GM13977 (cell line): ENCODE data around the gene PHF24.

Experiments
- DNase-seq: peaks from one replicate; pipeline ENCODE4 v3.0.0; 2012; ENCODE audit warnings: low spot score
- in situ Hi-C: fragments of 300-500 bp; cut with MboI; formaldehyde crosslinking; loops from one replicate; pipeline ENCODE4 v1.12.0; 2022; ENCODE audit warnings: low sequenced_read_pairs, low pct_unique_long_range_greater_than_20kb, mixed read lengths, inconsistent platforms; ENCODE audit not compliant: unreplicated experiment
- TF ChIP-seq, protein P1 (sequence below): IDR thresholded peaks from 2 replicates; pipeline ENCODE4 v1.5.1; 2012; ENCODE audit warnings: mild to moderate bottlenecking, control low read depth; ENCODE audit not compliant: insufficient read depth; ENCODE audit errors: extremely low read depth, missing control alignments

The PHF24 gene

DNA sequence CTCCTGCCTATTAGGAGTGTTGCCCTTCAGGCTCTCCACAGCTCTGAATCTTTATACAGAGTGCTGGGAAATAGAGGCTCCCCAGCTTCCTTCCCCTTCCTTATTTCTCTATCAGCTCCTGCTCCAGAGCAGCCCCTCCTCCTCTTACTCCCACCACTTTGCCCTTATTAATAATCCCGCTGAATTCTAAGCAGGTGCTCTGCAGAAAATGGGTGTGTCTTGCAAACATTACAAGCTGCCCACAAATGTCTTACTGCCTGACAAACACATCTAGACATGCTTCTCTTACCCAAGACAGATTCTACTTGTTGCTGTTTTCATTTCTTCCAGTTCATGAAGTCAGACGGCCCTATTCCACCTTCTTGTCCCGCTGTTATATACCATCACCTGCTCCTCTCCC is 6.4 kb downstream of the PHF24 start:
- in situ Hi-C loops: no loop called here
- TF ChIP-seq, protein P1, sequence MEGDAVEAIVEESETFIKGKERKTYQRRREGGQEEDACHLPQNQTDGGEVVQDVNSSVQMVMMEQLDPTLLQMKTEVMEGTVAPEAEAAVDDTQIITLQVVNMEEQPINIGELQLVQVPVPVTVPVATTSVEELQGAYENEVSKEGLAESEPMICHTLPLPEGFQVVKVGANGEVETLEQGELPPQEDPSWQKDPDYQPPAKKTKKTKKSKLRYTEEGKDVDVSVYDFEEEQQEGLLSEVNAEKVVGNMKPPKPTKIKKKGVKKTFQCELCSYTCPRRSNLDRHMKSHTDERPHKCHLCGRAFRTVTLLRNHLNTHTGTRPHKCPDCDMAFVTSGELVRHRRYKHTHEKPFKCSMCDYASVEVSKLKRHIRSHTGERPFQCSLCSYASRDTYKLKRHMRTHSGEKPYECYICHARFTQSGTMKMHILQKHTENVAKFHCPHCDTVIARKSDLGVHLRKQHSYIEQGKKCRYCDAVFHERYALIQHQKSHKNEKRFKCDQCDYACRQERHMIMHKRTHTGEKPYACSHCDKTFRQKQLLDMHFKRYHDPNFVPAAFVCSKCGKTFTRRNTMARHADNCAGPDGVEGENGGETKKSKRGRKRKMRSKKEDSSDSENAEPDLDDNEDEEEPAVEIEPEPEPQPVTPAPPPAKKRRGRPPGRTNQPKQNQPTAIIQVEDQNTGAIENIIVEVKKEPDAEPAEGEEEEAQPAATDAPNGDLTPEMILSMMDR: no peak
- no peak for DNase-seq

DNA sequence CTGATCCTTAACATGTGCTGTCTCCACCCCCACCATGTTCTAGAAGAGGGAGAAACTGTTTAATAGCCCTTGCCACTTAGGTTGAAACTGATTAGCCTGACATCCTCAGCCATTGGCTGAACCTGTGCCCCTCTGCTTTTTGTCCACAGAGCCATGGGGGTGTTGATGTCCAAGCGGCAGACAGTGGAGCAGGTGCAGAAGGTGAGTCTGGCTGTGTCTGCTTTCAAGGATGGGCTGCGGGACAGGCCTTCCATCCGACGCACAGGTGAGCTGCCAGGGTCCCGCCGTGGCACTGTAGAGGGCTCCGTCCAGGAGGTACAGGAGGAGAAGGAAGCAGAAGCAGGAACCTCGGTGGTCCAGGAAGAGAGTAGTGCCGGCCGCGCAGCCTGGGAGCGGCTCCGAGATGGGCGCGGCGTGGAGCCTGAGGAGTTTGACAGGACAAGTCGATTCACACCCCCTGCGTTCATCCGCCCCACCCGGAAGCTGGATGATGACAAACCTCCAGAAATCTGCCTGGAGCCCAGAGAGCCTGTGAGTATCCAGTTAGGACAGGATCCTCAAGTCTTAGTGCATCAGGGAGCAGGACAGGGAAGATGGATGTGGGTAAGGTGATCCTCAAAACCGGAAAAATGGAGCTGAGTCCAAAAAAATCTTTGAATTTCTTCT is 13.2 kb downstream of the PHF24 start:
- in situ Hi-C loops: no loop called here
- TF ChIP-seq, protein P1: no peak

DNA sequence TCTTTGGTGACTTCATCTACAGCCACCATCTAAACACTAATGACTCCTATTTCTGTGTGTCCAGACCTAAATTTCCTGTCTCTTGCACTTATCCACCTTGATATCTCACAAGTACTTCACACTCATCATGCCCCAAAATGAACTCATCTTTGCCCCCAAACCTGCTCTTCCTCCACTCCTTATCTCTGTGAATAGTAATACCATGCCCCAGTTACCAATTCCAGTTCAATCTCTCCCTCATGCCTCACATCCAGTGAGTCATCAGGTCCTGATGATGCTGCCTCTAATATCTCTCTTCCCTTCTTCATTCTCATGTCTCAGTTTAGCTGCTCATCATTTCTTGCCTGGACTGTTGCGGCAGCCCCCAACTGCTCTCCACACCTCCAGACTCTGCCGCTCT is 16.6 kb downstream of the PHF24 start:
- in situ Hi-C loops: no loop called here
- TF ChIP-seq, protein P1: no peak
- no peak for DNase-seq

More for the DNA sequence above, 13.2 kb downstream of the PHF24 start:
- no peak for DNase-seq

DNA sequence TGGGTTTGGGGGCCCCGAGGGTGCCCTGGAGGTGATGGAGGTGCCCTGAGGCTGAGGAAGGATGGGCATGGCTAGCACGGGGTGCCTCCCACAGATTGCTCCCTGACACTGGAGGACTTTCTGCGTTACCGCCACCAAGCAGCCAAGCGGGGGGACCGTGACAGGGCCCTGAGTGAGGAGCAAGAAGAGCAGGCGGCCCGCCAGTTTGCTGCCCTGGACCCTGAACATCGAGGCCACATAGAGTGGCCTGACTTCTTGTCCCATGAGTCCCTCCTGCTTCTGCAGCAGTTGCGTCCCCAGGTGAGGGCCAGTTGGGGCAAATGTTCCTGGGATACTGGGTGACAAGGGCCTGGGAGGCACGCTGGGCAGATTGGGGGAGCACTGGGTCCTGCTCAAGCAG is 18.4 kb downstream of the PHF24 start:
- DNase-seq: no peak
- TF ChIP-seq, protein P1: no peak
- in situ Hi-C loops: no loop called here

DNA sequence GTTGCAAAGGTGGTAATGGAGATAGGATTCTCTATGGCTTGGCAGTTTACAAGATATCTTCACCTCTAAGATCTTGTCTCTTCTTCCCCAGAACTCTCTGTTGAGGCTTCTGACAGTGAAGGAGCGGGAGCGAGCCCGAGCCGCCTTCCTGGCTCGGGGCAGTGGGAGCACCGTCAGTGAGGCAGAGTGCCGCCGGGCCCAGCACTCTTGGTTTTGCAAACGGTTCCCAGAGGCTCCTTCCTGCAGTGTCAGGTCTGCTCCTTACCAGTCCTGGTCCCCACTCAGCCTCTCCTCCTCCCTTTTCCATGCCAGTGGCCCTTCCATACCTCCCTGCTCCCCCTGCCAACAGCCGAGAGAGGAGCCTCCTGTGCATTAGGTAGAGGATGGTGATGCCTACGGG is 18.9 kb downstream of the PHF24 start:
- TF ChIP-seq, protein P1: no peak
- in situ Hi-C loops: no loop called here
- no peak for DNase-seq

DNA sequence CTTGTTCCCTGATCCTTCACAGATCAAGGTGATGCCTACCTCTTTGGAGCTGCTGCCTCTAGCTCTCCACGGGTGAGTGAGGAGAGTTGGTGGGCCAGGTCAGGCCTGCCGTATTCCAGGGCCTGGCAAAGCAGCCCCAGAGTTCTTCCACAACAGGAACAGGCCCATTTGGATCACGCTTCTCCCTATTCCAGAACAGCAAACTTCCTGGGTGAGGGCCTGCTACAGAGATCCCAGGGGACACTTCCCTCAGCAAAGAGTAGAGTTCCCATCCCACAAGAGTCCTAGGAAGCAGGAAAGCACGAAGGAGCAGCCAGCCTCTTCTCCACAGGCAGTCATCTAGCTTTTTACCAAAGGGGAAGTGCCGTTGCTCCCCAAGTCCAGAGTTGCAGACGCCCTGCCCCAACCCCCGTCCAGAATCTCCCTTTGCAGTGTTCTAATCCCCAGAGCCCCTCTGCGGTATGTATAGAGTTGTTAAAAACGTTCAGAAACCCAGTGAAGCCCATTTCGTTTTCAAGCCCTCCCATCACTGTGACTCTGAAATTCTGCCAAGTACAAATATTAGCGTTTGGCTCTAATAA is 22.2 kb downstream of the PHF24 start:
- TF ChIP-seq, protein P1: no peak
- no peak for DNase-seq
- in situ Hi-C loops: loop anchor here (10.0 kb wide), 1 partner anchor 75 kb away; no protein-coding TSS in a partner anchor
